Thymus (tissue), 11 donors: ENCODE measurements around the gene RAMP3. TPM values are rescaled to one million over a fixed set of nuclear protein-coding genes. Genes with fewer than 3 reads are reported as not detected.

Source experiments
- DNase-seq, 9 donors: peaks; one replicate each; pipeline ENCODE4 v3.0.0-alpha.2; 2013; ENCODE audit warnings: low spot score in 9 of 9, low read depth in 6 of 9, missing footprints in 1 of 9
- H3K27ac ChIP-seq, 2 donors: one replicate each; pipeline ENCODE4 v1.5.1; 2013; ENCODE audit warnings: control low read depth in 1 of 2, low read depth in 1 of 2, low read length in 1 of 2, mild to moderate bottlenecking in 1 of 2, moderate library complexity in 1 of 2
- H3K27me3 ChIP-seq, 2 donors: one replicate each; pipeline ENCODE4 v1.5.1; 2013; ENCODE audit warnings: low read length in 1 of 2; ENCODE audit not compliant: control insufficient read depth in 2 of 2, insufficient read depth in 1 of 2
- H3K36me3 ChIP-seq, 2 donors: one replicate each; pipeline ENCODE4 v1.5.1; 2013; ENCODE audit warnings: low read length in 1 of 2, mild to moderate bottlenecking in 1 of 2, moderate library complexity in 1 of 2; ENCODE audit not compliant: control insufficient read depth in 2 of 2, insufficient read depth in 2 of 2
- H3K4me1 ChIP-seq, 2 donors: one replicate each; pipeline ENCODE4 v1.5.1; 2013; ENCODE audit warnings: low read length in 2 of 2; ENCODE audit not compliant: control insufficient read depth in 2 of 2, insufficient read depth in 2 of 2
- H3K4me3 ChIP-seq, 2 donors: one replicate each; pipeline ENCODE4 v1.5.1; 2013; ENCODE audit warnings: low read length in 2 of 2, control low read depth in 1 of 2, mild to moderate bottlenecking in 1 of 2
- H3K9me3 ChIP-seq, 2 donors: one replicate each; pipeline ENCODE4 v1.5.1; 2013; ENCODE audit warnings: low read length in 1 of 2, mild to moderate bottlenecking in 1 of 2; ENCODE audit not compliant: control insufficient read depth in 2 of 2, insufficient read depth in 1 of 2
- WGBS: extraction: QIAGEN DNeasy Blood & Tissue Kit; methylation state at CpG from one replicate; pipeline ENCODE4 v1.1.7; 2013; 5-methylcytosine and 5-hydroxymethylcytosine counted together
- polyA plus RNA-seq: library from polyadenylated mRNA; stranded (reverse); fragments of 200-250 nt; gene quantifications from one replicate; pipeline ENCODE4 v1.2.3, GENCODE V29; 2013
- total RNA-seq: library from RNA; stranded (reverse); fragments of 120-200 nt; gene quantifications from one replicate; pipeline ENCODE4 v1.2.4, GENCODE V29; 2013
- donor health status: healthy.

RAMP3 gene
- total and polyA plus RNA-seq, 2 donors = 5.2 to 23.8 TPM

DNA sequence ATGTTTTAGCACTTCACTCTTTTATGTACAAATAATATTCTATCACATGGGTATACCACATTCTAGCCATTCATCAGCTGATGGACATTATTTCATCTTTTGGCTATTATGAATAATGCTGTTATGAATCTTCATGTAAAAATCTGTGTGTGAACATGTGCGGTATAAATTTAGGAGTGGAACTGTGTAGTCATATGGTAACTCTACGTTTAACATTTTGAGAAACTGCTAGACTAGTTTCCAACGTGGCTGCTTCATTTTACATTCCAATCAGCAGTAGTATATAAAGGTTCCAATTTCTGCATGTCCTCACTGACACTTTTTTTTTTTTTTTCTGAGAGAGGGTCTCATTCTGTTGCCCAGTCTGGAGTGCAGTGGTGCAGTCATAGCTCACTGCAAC, 8.3 kb downstream of the RAMP3 start:
- no peaks in the 10 kb centered on the region for H3K36me3 ChIP-seq
- 77% methylated on average over 3 of the region's 3 CpGs for WGBS
- H3K9me3 ChIP-seq = no peaks in the 10 kb centered on the region
- peaks cover 0 to 4% of the 10 kb centered on the region in 2 donors for H3K27me3 ChIP-seq
- no peak overlapping the region for H3K4me3 ChIP-seq
- H3K27ac ChIP-seq = no peak overlapping the region
- no peaks in the 10 kb centered on the region for H3K4me1 ChIP-seq
- DNase-seq = no peak

DNA sequence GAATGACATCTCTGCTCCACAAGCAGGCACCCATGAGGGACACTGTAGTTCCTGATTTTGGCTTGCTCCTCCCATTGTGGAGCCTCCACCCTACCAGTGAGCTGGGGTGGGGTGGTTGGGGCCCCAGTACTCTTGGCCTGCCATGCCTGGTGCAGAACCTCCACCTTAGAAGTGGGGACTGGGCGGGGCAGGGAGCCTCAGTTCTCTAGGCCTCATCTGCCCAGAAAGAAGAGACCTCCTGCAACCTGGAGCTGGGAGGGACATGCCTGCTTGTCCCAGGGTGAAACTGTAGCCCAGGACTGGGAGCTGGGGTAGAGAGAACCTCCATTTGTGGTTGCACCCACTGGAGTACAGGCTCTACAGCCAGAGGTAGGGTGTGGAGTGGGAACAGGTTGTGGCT, 14.4 kb downstream of the RAMP3 start:
- no peaks in the 10 kb centered on the region for H3K9me3 ChIP-seq
- DNase-seq = no peak
- H3K4me1 ChIP-seq = no peaks in the 10 kb centered on the region
- H3K27ac ChIP-seq = no peak overlapping the region
- no peak overlapping the region for H3K4me3 ChIP-seq
- no peaks in the 10 kb centered on the region for H3K36me3 ChIP-seq
- H3K27me3 ChIP-seq = no peaks in the 10 kb centered on the region
- 53% methylated on average over 1 of the region's 1 CpG for WGBS

DNA sequence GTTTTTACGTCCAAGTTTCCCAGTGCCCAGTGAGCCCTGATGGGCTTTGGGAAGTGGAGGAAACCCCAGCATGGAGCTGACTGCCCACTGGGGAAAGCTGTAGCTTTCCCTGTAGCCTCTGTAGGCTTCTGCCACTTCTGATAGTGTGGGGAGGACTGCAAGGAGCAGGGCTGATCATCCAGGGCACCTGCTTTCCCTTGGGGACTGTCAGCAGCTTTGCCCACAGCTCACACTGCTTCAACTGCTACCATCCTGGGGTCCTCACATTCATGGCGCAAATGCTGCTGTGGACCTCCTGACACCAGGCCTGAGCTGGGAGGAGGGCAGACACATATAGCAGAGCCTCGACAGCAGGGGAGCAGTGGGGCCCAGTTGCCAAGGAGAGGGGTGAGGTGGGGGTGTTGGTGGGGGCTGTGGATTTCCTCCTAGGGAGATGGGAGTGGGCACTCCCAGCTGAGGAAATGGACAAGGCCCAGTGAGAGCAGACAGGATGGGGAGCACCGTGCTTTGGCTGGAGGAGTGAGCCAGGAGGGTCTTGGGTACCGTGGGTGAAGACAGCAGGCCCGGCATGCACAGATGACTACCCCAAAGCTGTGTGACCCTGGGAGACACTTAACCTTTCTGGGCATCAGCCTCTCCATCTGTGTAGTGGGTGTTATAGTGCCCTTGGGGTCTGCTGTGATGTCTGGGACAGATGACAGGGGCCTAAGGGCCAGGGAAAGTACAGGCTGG, 16.2 kb downstream of the RAMP3 start:
- no peaks in the 10 kb centered on the region for H3K36me3 ChIP-seq
- no peak overlapping the region for H3K27ac ChIP-seq
- 90% methylated on average over 6 of the region's 6 CpGs for WGBS

DNA sequence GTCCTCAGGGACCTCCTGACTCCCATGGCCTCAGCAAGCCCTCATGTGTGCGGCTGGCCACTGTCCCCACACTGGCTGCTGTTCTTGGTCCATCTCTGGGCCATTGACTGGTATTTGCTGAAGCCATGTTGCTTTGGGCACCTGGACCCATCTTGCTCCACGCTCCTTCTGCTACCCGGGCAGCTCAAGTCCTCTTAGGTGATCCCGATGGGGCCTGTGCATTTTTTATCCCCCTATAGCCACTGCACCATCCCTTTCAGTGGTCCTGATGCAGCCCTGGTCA, 16.7 kb downstream of the RAMP3 start:
- Histone ChIP-seq H3K4me3 (no peak overlapping the region), H3K36me3 (no peaks in the 10 kb centered on the region), H3K27ac (no peak overlapping the region), H3K27me3 (no peaks in the 10 kb centered on the region), H3K4me1 (no peaks in the 10 kb centered on the region), H3K9me3 (no peaks in the 10 kb centered on the region)
- WGBS = 95% methylated on average over 4 of the region's 4 CpGs
- DNase-seq = no peak

More for the DNA sequence above, 16.2 kb downstream of the RAMP3 start:
- DNase-seq = no peak
- Histone ChIP-seq H3K27me3 (no peaks in the 10 kb centered on the region), H3K9me3 (no peaks in the 10 kb centered on the region), H3K4me1 (no peaks in the 10 kb centered on the region), H3K4me3 (no peak overlapping the region)

DNA sequence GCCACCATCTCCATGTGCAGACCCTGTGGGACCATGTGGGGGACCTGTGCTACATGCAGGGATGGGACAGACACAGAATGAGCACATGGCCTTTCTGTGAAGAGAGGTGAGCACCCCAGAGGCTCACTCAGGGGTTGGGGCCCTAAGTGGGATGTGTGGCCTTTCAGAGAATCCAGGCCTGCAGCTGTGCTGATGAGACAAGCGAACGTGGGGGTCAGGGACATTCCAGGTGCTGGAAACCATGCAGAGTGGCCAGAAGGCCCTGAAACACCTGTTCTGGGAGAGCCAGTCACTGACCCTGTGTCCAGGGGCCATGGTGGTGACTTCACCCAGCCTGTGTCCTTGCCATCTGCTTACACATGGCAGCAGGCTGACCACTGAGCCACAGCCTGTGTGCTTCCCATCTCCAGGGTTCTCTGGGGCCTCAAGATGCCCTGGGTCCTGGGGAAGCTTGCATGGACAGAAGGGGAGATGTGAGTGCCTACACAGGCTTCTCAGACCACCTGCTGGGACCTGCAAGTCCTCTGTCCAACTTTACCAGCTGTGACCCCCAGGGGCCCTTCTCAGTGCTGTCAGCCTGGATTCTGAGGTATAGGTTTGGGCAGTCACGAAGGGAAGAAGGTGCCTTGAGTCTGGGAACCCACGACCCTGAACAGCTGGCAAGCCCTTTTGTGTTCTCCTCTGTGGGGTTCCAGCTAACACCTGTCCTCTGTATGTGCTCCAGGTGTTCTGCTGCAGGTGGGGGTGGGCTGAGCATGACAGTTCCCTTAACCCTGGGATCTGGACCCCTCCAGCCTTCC, 17.6 kb downstream of the RAMP3 start:
- no peaks in the 10 kb centered on the region for H3K36me3 ChIP-seq
- H3K27me3 ChIP-seq = no peaks in the 10 kb centered on the region
- H3K4me3 ChIP-seq = no peak overlapping the region
- no peaks in the 10 kb centered on the region for H3K9me3 ChIP-seq
- DNase-seq = no peak
- H3K27ac ChIP-seq = no peak overlapping the region
- H3K4me1 ChIP-seq = no peaks in the 10 kb centered on the region
- WGBS = 76% methylated on average over 4 of the region's 4 CpGs

DNA sequence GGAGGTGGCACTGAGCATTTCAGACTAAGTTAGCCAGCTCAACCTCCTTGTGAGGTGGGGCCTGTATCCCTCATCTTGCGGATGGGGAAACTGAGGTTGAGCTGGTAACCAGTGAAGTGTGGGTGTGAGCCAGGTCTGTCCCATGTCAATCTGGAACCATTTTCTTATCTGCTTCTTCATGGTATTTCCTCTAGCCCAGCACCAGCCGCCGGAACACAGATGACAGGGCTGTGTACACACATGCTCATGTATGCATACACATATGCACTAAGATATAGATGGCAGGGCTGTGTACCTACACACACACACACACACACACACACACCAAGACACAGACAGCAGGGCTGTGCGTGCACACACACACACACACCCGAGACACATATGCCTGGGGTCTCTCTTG, 18.5 kb downstream of the RAMP3 start:
- H3K9me3 ChIP-seq = no peaks in the 10 kb centered on the region
- no peak overlapping the region for H3K27ac ChIP-seq
- DNase-seq = no peak
- H3K27me3 ChIP-seq = no peaks in the 10 kb centered on the region
- no peaks in the 10 kb centered on the region for H3K36me3 ChIP-seq
- no peaks in the 10 kb centered on the region for H3K4me1 ChIP-seq
- no peak overlapping the region for H3K4me3 ChIP-seq
- 93% methylated on average over 5 of the region's 5 CpGs for WGBS

DNA sequence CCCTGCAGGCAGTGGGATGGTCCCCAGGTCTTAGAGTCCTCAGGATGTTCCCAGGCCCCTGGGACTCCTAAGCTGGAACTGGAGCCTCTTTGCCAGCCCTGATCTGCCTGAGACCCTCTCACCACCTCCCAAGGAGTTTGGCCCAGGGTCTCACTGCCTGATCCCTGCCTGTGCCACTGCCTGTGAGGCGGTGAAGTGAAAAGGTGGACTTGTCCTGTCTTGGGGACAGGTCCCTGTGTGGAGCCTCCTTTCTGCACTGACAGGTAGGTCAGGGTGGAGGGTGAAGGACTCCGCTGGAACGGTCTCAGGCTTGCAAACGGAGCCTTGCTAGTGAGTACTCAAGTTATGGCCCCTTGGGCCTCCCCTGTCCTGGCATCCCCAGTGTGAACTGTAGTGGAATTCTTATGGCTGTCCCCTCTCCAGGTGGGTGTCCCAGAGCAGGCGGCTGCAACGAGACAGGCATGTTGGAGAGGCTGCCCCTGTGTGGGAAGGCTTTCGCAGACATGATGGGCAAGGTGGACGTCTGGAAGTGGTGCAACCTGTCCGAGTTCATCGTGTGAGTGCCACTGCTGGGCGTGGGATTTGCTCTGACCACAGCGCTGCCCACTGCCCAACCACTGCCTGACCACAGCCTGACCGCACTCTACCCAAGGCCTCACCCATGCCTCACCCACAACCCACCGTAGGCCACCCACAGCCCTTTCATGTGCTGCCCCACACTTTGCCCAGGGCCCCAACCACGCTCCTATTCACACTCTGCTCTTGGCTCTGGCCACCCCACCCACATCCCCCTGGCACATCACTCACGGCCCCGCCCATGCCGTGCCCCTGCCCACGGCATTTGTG, 19.5 kb downstream of the RAMP3 start:
- Histone ChIP-seq H3K4me3 (no peak overlapping the region), H3K4me1 (no peaks in the 10 kb centered on the region), H3K27me3 (no peaks in the 10 kb centered on the region), H3K9me3 (no peaks in the 10 kb centered on the region), H3K27ac (no peak overlapping the region), H3K36me3 (no peaks in the 10 kb centered on the region)
- 90% methylated on average over 19 of the region's 19 CpGs for WGBS
- DNase-seq = no peak

DNA sequence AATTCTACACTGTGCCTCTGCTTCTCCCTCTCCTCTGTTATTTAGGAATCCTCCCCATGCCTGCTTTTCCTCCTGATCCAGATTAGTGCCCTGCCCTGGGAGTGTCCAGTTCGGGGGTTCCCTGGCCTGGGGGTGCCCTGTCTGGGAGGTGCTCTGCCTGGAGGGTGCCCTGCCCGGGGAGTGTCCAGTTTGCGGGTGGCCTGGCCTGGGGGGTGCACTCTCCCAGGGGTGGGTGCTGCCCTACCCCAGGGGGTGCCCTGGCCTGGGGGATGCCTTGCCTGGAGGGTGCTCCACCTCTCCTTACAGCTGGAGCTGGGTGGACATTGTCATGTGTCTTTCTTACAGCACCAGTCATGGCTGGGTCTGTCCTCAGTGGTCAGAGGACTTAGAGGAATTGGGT, 20.2 kb downstream of the RAMP3 start:
- H3K27ac ChIP-seq = no peak overlapping the region
- no peaks in the 10 kb centered on the region for H3K9me3 ChIP-seq
- H3K36me3 ChIP-seq = no peaks in the 10 kb centered on the region
- no peaks in the 10 kb centered on the region for H3K27me3 ChIP-seq
- WGBS = 95% methylated on average over 3 of the region's 3 CpGs
- no peak overlapping the region for H3K4me3 ChIP-seq
- no peaks in the 10 kb centered on the region for H3K4me1 ChIP-seq
- no peak for DNase-seq
